ENCODE results near the gene MBLAC1. TPM values are rescaled to one million over a fixed set of nuclear protein-coding genes. Genes with fewer than 3 reads are reported as not detected.
"Not testable (repeated sequence)": the region's sequence is repeated elsewhere in the genome, so short reads cannot be mapped to it uniquely, and the experiment has no call there.

Gene MBLAC1
- total RNA-seq, 2 donors from 2014 or later: 2.1 to 5.3 TPM

- TF ChIP-seq POLR2A (IDR thresholded peaks at IDR 0.05): no peak
- TF ChIP-seq CTCF (IDR thresholded peaks at IDR 0.05): no peak
- Histone ChIP-seq H3K9me3 (no peaks in the 10 kb centered on the region), H3K27me3 (no peaks in the 10 kb centered on the region), H3K36me3 (replicated peaks in 1 of 2; ENCODE audit: insufficient read depth in 1 of 2, low read depth in 2 of 2) (no peaks in the 10 kb centered on the region), H3K27ac (no peak overlapping the region), H3K4me3 (no peak overlapping the region), H3K4me1 (peaks cover 38% of the 10 kb centered on the region)
- ATAC-seq (no peak), DNase-seq (no peak)
- intact Hi-C loops (cut with DNase I): no loop called here
- WGBS, 2 donors: 79 to 80% methylated on average over 4 of the region's 4 CpGs
Measured at GRCh38 chr7:100124301-100125230, 2.2 kb upstream of the MBLAC1 start.

GRCh38 chr7:100126239-100126930 lies 382 bp upstream of the MBLAC1 start:
- no peak for DNase-seq
- intact Hi-C loops (cut with DNase I): no loop called here

GRCh38 chr7:100127866-100128636 lies 1.3 kb downstream of the MBLAC1 start:
- peak overlapping the region; percentile 94 to 99 (median 98) for H3K27ac ChIP-seq
- H3K4me3 ChIP-seq: peak overlapping the region; percentile 73 to 82
- intact Hi-C loops (cut with DNase I): no loop called here
- H3K27me3 ChIP-seq: no peaks in the 10 kb centered on the region
- ATAC-seq (no peak), DNase-seq (peak in 2 of 4 donors; percentile 26 to 28)
- WGBS, 2 donors: 3 to 7% methylated on average over 9 to 37 of the region's 37 CpGs
- no peak for TF ChIP-seq CTCF (IDR thresholded peaks at IDR 0.05)
- TF ChIP-seq POLR2A (IDR thresholded peaks at IDR 0.05): no peak
- H3K36me3 ChIP-seq (replicated peaks in 1 of 2; ENCODE audit: insufficient read depth in 1 of 2, low read depth in 2 of 2): no peaks in the 10 kb centered on the region
- peaks cover 48% of the 10 kb centered on the region for H3K4me1 ChIP-seq
- H3K9me3 ChIP-seq: no peaks in the 10 kb centered on the region

More at GRCh38 chr7:100126239-100126930, 382 bp upstream of the MBLAC1 start:
- no peaks in the 10 kb centered on the region for H3K9me3 ChIP-seq
- peak overlapping the region; percentile 73 to 82 for H3K4me3 ChIP-seq
- H3K27ac ChIP-seq: peak overlapping the region; percentile 94 to 99 (median 98)
- TF ChIP-seq CTCF (IDR thresholded peaks at IDR 0.05) (peak in 1 of 7 experiments; percentile 22), POLR2A (IDR thresholded peaks at IDR 0.05) (no peak)
- no peak for ATAC-seq
- H3K27me3 ChIP-seq: no peaks in the 10 kb centered on the region
- H3K4me1 ChIP-seq: peaks cover 38% of the 10 kb centered on the region
- 12% methylated on average over 29 of the region's 29 CpGs for WGBS, 2 donors
- no peaks in the 10 kb centered on the region for H3K36me3 ChIP-seq (replicated peaks in 1 of 2; ENCODE audit: insufficient read depth in 1 of 2, low read depth in 2 of 2)

GRCh38 chr7:100128637-100128963 lies 1.8 kb downstream of the MBLAC1 start:
- no peak for TF ChIP-seq POLR2A (IDR thresholded peaks at IDR 0.05)
- TF ChIP-seq CTCF (IDR thresholded peaks at IDR 0.05): no peak
- ATAC-seq: no peak
- WGBS, 2 donors: 63 to 76% methylated on average over 1 of the region's 1 CpG

GRCh38 chr7:100130220-100130607 lies 3.4 kb downstream of the MBLAC1 start:
- not testable (repeated sequence) for H3K9me3 ChIP-seq; H3K27me3 ChIP-seq; ATAC-seq; H3K4me3 ChIP-seq; DNase-seq; H3K36me3 ChIP-seq (replicated peaks in 1 of 2; ENCODE audit: insufficient read depth in 1 of 2, low read depth in 2 of 2)
- peaks cover 48% of the 10 kb centered on the region for H3K4me1 ChIP-seq
- intact Hi-C loops (cut with DNase I): loop anchor here (10.0 kb wide), 2 partner anchors 85 to 205 kb away; partner anchors contain the start of gene PVRIG
- WGBS, 2 donors: 90 to 100% methylated on average over 1 of the region's 1 CpG
- peak overlapping the region in 3 of 4 donors; percentile 56 to 87 (median 84) for H3K27ac ChIP-seq

More at GRCh38 chr7:100128637-100128963, 1.8 kb downstream of the MBLAC1 start:
- H3K27ac ChIP-seq: peak overlapping the region in 1 of 4 donors; percentile 99
- no peaks in the 10 kb centered on the region for H3K36me3 ChIP-seq (replicated peaks in 1 of 2; ENCODE audit: insufficient read depth in 1 of 2, low read depth in 2 of 2)
- no peaks in the 10 kb centered on the region for H3K27me3 ChIP-seq
- H3K4me1 ChIP-seq: peaks cover 54% of the 10 kb centered on the region
- intact Hi-C loops (cut with DNase I): no loop called here
- DNase-seq: no peak
- no peak overlapping the region for H3K4me3 ChIP-seq
- H3K9me3 ChIP-seq: no peaks in the 10 kb centered on the region
